WI38 (cell line): ENCODE results near the gene ZBTB47.

Experiments used
- H3K4me3 ChIP-seq: 2 replicates; pipeline ENCODE4 v1.5.1; 2011; ENCODE audit warnings: low read depth, mild to moderate bottlenecking, control low read depth, low read length
- CTCF ChIP-seq: IDR thresholded peaks from 2 replicates; pipeline ENCODE4 v1.5.1; 2012; ENCODE audit warnings: low read depth, mild to moderate bottlenecking, control low read depth, low read length

The ZBTB47 gene

GRCh38 chr3:42707620-42708355 is 54.3 kb downstream of the ZBTB47 start:
- no peak for TF ChIP-seq CTCF

GRCh38 chr3:42708611-42709151 is 55.2 kb downstream of the ZBTB47 start:
- TF ChIP-seq CTCF: no peak
- H3K4me3 ChIP-seq: no peak overlapping the region

More at GRCh38 chr3:42707620-42708355, 54.3 kb downstream of the ZBTB47 start:
- no peak overlapping the region for H3K4me3 ChIP-seq

GRCh38 chr3:42709621-42710020 is 56.1 kb downstream of the ZBTB47 start:
- no peak overlapping the region for H3K4me3 ChIP-seq
- no peak for TF ChIP-seq CTCF

- no peak overlapping the region for H3K4me3 ChIP-seq
- no peak for TF ChIP-seq CTCF
Measured at GRCh38 chr3:42710323-42711021, 57.0 kb downstream of the ZBTB47 start.

- TF ChIP-seq CTCF: no peak
- no peak overlapping the region for H3K4me3 ChIP-seq
Measured at GRCh38 chr3:42711491-42712343, 58.2 kb downstream of the ZBTB47 start.

- H3K4me3 ChIP-seq: no peak overlapping the region
- TF ChIP-seq CTCF: no peak
Measured at GRCh38 chr3:42712344-42712648, 58.8 kb downstream of the ZBTB47 start.
